Skeletal muscle satellite cell (primary cell): ENCODE results near the gene DDIT3.
"Not testable (repeated sequence)": the region's sequence is repeated elsewhere in the genome, so short reads cannot be mapped to it uniquely, and the experiment has no call there.

ENCODE experiments used
- H3K27me3 ChIP-seq: 2 replicates; pipeline ENCODE4 v1.7.0; 2013; ENCODE audit warnings: low read length; ENCODE audit not compliant: control insufficient read depth, insufficient read depth
- H3K36me3 ChIP-seq: 2 replicates; pipeline ENCODE4 v1.7.0; 2013; ENCODE audit warnings: mild to moderate bottlenecking, control low read depth, low read length; ENCODE audit not compliant: insufficient read depth
- H3K4me1 ChIP-seq: 2 replicates; pipeline ENCODE4 v1.7.0; 2013; ENCODE audit warnings: low read length; ENCODE audit not compliant: control insufficient read depth, insufficient read depth
- H3K4me2 ChIP-seq: 2 replicates; pipeline ENCODE4 v1.7.0; 2013; ENCODE audit warnings: mild to moderate bottlenecking, low read length
- H3K4me3 ChIP-seq: 2 replicates; pipeline ENCODE4 v1.7.0; 2013; ENCODE audit warnings: low read length
- H3K9ac ChIP-seq: 2 replicates; pipeline ENCODE4 v1.7.0; 2013; ENCODE audit warnings: mild to moderate bottlenecking, low read depth, low read length, moderate library complexity
- H3K9me3 ChIP-seq: replicated peaks from 2 replicates; pipeline ENCODE4 v1.7.0; 2013; ENCODE audit warnings: mild to moderate bottlenecking, control low read depth, low read length

Gene DDIT3

GRCh38 chr12:57500213-57500612, 20.1 kb downstream of the DDIT3 start:
- Histone ChIP-seq H3K4me3 (no peak overlapping the region), H3K9ac (no peak overlapping the region), H3K36me3 (peaks cover 53% of the 10 kb centered on the region), H3K4me1 (no peaks in the 10 kb centered on the region), H3K9me3 (no peaks in the 10 kb centered on the region), H3K4me2 (no peak overlapping the region), H3K27me3 (no peaks in the 10 kb centered on the region)

- H3K9me3 ChIP-seq, result no peaks in the 10 kb centered on the region
- H3K4me1 ChIP-seq, result no peaks in the 10 kb centered on the region
- no peak overlapping the region for H3K4me3 ChIP-seq
- no peak overlapping the region for H3K9ac ChIP-seq
- no peak overlapping the region for H3K4me2 ChIP-seq
- no peaks in the 10 kb centered on the region for H3K27me3 ChIP-seq
- peaks cover 47% of the 10 kb centered on the region for H3K36me3 ChIP-seq
These were observed 21.7 kb downstream of the DDIT3 start for GRCh38 chr12:57498571-57498970.

GRCh38 chr12:57498132-57498502, 22.2 kb downstream of the DDIT3 start:
- Histone ChIP-seq H3K4me2 (no peak overlapping the region), H3K4me3 (no peak overlapping the region), H3K9me3 (no peaks in the 10 kb centered on the region), H3K9ac (no peak overlapping the region), H3K36me3 (peaks cover 47% of the 10 kb centered on the region), H3K27me3 (no peaks in the 10 kb centered on the region), H3K4me1 (no peaks in the 10 kb centered on the region)

GRCh38 chr12:57497223-57498131, 22.8 kb downstream of the DDIT3 start:
- Histone ChIP-seq H3K4me1 (no peaks in the 10 kb centered on the region), H3K9me3 (no peaks in the 10 kb centered on the region), H3K9ac (no peak overlapping the region), H3K4me3 (no peak overlapping the region), H3K27me3 (no peaks in the 10 kb centered on the region), H3K36me3 (peaks cover 53% of the 10 kb centered on the region), H3K4me2 (no peak overlapping the region)

- H3K4me2 ChIP-seq, result no peak overlapping the region
- peaks cover 51% of the 10 kb centered on the region for H3K36me3 ChIP-seq
- H3K4me1 ChIP-seq, result no peaks in the 10 kb centered on the region
- H3K27me3 ChIP-seq, result no peaks in the 10 kb centered on the region
- H3K4me3 ChIP-seq, result no peak overlapping the region
- no peaks in the 10 kb centered on the region for H3K9me3 ChIP-seq
- H3K9ac ChIP-seq, result no peak overlapping the region
These were observed 23.5 kb downstream of the DDIT3 start for GRCh38 chr12:57496822-57497221.

GRCh38 chr12:57495051-57495701, 25.1 kb downstream of the DDIT3 start:
- H3K4me3 ChIP-seq, H3K9ac ChIP-seq, H3K27me3 ChIP-seq, H3K4me1 ChIP-seq, H3K4me2 ChIP-seq, H3K9me3 ChIP-seq: not testable (repeated sequence)
- peaks cover 51% of the 10 kb centered on the region for H3K36me3 ChIP-seq

GRCh38 chr12:57491393-57492280, 28.7 kb downstream of the DDIT3 start:
- Histone ChIP-seq H3K9me3 (no peaks in the 10 kb centered on the region), H3K4me2 (no peak overlapping the region), H3K36me3 (peaks cover 36% of the 10 kb centered on the region)

GRCh38 chr12:57490126-57490525, 30.2 kb downstream of the DDIT3 start:
- no peaks in the 10 kb centered on the region for H3K27me3 ChIP-seq
- H3K4me3 ChIP-seq, result no peak overlapping the region
- peaks cover 33% of the 10 kb centered on the region for H3K36me3 ChIP-seq
- no peak overlapping the region for H3K9ac ChIP-seq
- H3K4me1 ChIP-seq, result peaks cover 16% of the 10 kb centered on the region
- no peak overlapping the region for H3K4me2 ChIP-seq
- H3K9me3 ChIP-seq, result no peaks in the 10 kb centered on the region

More at GRCh38 chr12:57491393-57492280, 28.7 kb downstream of the DDIT3 start:
- Histone ChIP-seq H3K9ac (no peak overlapping the region), H3K4me3 (no peak overlapping the region), H3K4me1 (peaks cover 16% of the 10 kb centered on the region), H3K27me3 (no peaks in the 10 kb centered on the region)

- peak overlapping the region; percentile 94 for H3K4me2 ChIP-seq
- no peaks in the 10 kb centered on the region for H3K9me3 ChIP-seq
- H3K4me1 ChIP-seq, result peaks cover 16% of the 10 kb centered on the region
- peaks cover 33% of the 10 kb centered on the region for H3K36me3 ChIP-seq
- peak overlapping the region; percentile 95 for H3K9ac ChIP-seq
- H3K27me3 ChIP-seq, result no peaks in the 10 kb centered on the region
- H3K4me3 ChIP-seq, result peak overlapping the region; percentile 93
These were observed 31.1 kb downstream of the DDIT3 start for GRCh38 chr12:57489157-57489641.

GRCh38 chr12:57488402-57489156, 31.7 kb downstream of the DDIT3 start:
- H3K4me3 ChIP-seq, result peak overlapping the region; percentile 93
- H3K4me2 ChIP-seq, result peak overlapping the region; percentile 94
- H3K4me1 ChIP-seq, result peaks cover 16% of the 10 kb centered on the region

More at GRCh38 chr12:57488402-57489156, 31.7 kb downstream of the DDIT3 start:
- Histone ChIP-seq H3K9ac (peak overlapping the region; percentile 95), H3K27me3 (no peaks in the 10 kb centered on the region), H3K36me3 (peaks cover 33% of the 10 kb centered on the region), H3K9me3 (no peaks in the 10 kb centered on the region)
